Natural killer cell (primary cell): ENCODE data around the gene COL4A1. TPM values are rescaled to one million over a fixed set of nuclear protein-coding genes. Genes with fewer than 3 reads are reported as not detected.

Source experiments
- ATAC-seq, 3 donors: fragments of 150-1000 bp in 2 of 3; fragments of 200-7000 bp in 1 of 3; cut with Tn5 transposase; 1 replicate in 1 of 3; 2 replicates in 2 of 3; pipeline ENCODE4 v1.10.0; 2021; ENCODE audit warnings: mild to moderate bottlenecking in 2 of 3, moderate library complexity in 2 of 3
- DNase-seq, 2 donors: peaks; one replicate each; pipeline versions ENCODE4 v3.0.0 to v3.0.0-alpha.2; 2013 to 2021; ENCODE audit warnings: mixed read lengths in 1 of 2
- H3K27ac ChIP-seq: one replicate; pipeline ENCODE4 v1.5.1; 2013; ENCODE audit warnings: mild to moderate bottlenecking, low read length
- H3K27me3 ChIP-seq: one replicate; pipeline ENCODE4 v1.6.1; 2013; ENCODE audit warnings: low read length; ENCODE audit not compliant: control insufficient read depth, insufficient read depth
- H3K36me3 ChIP-seq: one replicate; pipeline ENCODE4 v1.6.1; 2013; ENCODE audit warnings: low read length; ENCODE audit not compliant: control insufficient read depth, insufficient read depth
- H3K4me1 ChIP-seq: one replicate; pipeline ENCODE4 v1.6.1; 2013; ENCODE audit warnings: low read length; ENCODE audit not compliant: control insufficient read depth, insufficient read depth
- H3K4me3 ChIP-seq: one replicate; pipeline ENCODE4 v1.5.1; 2013; ENCODE audit warnings: low read length
- H3K9me3 ChIP-seq: one replicate; pipeline ENCODE4 v1.6.1; 2013; ENCODE audit warnings: low read length; ENCODE audit not compliant: control insufficient read depth, insufficient read depth
- H3K27ac Mint-ChIP-seq, 2 donors: one replicate each; pipeline ENCODE4 v1.8.0; 2022; ENCODE audit warnings: mild to moderate bottlenecking in 2 of 2, mixed read lengths in 2 of 2, moderate library complexity in 1 of 2
- H3K27me3 Mint-ChIP-seq, 2 donors: one replicate each; pipeline ENCODE4 v1.8.0; 2022; ENCODE audit warnings: low read depth in 2 of 2, mixed read lengths in 2 of 2
- H3K36me3 Mint-ChIP-seq: one replicate; pipeline ENCODE4 v1.8.0; 2022; ENCODE audit warnings: mixed read lengths
- H3K4me1 Mint-ChIP-seq, 2 donors: one replicate each; pipeline ENCODE4 v1.8.0; 2022; ENCODE audit warnings: mixed read lengths in 2 of 2
- H3K4me3 Mint-ChIP-seq: one replicate; pipeline ENCODE4 v1.8.0; 2022; ENCODE audit warnings: mild to moderate bottlenecking, moderate library complexity, mixed read lengths
- H3K9me3 Mint-ChIP-seq, 2 donors: one replicate each; pipeline ENCODE4 v1.8.0; 2022; ENCODE audit warnings: mixed read lengths in 2 of 2
- WGBS: methylation state at CpG from one replicate; pipeline ENCODE4 v1.1.7; 2013; ENCODE audit warnings: missing lambda C conversion rate; ENCODE audit not compliant: insufficient coverage; 5-methylcytosine and 5-hydroxymethylcytosine counted together
- intact Hi-C: fragments of 100-400 bp; cut with micrococcal nuclease; formaldehyde crosslinking; loops from one replicate; pipeline ENCODE4 v1.14.2; 2022
- total RNA-seq, 4 donors: library from RNA; stranded (reverse); fragments of 120-200 nt in 1 of 4; gene quantifications; one replicate each; pipeline versions ENCODE4 v1.2.3 to v1.2.4, GENCODE V29; 2013 to 2022
- TF ChIP-seq, protein P1 (sequence below): fragments of 200-600 bp; IDR thresholded peaks from one replicate; pipeline ENCODE4 v1.8.0; 2022; ENCODE audit warnings: antibody characterized with exemption

The COL4A1 gene
- total RNA-seq, 3 donors from 2014 or later (not counting 1 experiment from before 2014, with no cell fraction given): not detected

DNA sequence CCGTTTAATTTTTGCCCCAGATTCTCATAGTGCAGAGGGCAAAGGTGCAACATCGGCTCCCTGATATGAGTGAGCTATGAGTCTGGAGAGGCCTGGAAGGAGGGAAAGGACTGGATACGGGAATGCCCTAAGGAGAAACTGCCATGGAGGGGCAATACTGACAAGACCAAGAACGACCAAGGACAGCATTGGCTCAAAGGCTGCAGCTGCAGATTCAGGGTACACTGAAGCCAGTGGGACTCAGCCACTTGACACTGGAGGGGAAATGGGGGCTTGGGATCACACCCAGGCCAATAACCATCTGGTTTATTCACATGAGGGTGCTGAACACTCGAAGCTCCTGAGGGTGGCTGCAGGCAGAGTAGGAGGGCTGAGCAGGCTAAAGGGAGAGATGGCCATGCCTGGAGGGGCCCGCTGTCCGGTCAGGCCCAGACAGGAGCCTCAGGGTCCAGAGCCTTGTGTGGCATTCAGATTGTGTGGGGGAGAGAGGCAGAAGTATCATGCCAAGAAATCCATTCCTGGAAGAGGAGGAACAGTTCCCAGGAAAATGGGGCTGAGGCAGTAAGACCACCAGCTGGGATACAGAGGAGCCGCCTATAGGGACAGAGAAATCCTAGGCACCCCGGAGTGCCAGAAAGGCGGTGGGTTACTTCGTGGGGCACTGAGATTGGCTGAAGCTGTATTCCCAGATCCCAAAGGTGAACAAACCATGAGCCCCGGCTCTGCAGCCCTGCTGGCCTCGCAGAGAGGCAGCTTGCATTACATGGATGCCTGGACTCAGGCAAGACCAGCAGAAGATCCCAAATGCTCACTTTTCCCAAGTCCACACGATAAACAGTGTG is 20.7 kb downstream of the COL4A1 start:
- Histone ChIP-seq H3K36me3 (no peaks in the 10 kb centered on the region), H3K4me3 (no peak overlapping the region), H3K4me1 (no peaks in the 10 kb centered on the region), H3K27me3 (no peaks in the 10 kb centered on the region), H3K27ac (no peak overlapping the region), H3K9me3 (no peaks in the 10 kb centered on the region)
- H3K36me3 Mint-ChIP-seq: no peaks in the 10 kb centered on the region
- TF ChIP-seq, protein P1, sequence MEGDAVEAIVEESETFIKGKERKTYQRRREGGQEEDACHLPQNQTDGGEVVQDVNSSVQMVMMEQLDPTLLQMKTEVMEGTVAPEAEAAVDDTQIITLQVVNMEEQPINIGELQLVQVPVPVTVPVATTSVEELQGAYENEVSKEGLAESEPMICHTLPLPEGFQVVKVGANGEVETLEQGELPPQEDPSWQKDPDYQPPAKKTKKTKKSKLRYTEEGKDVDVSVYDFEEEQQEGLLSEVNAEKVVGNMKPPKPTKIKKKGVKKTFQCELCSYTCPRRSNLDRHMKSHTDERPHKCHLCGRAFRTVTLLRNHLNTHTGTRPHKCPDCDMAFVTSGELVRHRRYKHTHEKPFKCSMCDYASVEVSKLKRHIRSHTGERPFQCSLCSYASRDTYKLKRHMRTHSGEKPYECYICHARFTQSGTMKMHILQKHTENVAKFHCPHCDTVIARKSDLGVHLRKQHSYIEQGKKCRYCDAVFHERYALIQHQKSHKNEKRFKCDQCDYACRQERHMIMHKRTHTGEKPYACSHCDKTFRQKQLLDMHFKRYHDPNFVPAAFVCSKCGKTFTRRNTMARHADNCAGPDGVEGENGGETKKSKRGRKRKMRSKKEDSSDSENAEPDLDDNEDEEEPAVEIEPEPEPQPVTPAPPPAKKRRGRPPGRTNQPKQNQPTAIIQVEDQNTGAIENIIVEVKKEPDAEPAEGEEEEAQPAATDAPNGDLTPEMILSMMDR: no peak
- WGBS: 86% methylated on average over 14 of the region's 14 CpGs
- H3K27ac Mint-ChIP-seq: no peak overlapping the region
- intact Hi-C loops: no loop called here
- H3K27me3 Mint-ChIP-seq: peaks cover 0 to 8% of the 10 kb centered on the region in 2 donors
- H3K4me3 Mint-ChIP-seq: no peak overlapping the region
- DNase-seq (no peak), ATAC-seq (no peak)
- H3K4me1 Mint-ChIP-seq: no peaks in the 10 kb centered on the region
- no peaks in the 10 kb centered on the region for H3K9me3 Mint-ChIP-seq

DNA sequence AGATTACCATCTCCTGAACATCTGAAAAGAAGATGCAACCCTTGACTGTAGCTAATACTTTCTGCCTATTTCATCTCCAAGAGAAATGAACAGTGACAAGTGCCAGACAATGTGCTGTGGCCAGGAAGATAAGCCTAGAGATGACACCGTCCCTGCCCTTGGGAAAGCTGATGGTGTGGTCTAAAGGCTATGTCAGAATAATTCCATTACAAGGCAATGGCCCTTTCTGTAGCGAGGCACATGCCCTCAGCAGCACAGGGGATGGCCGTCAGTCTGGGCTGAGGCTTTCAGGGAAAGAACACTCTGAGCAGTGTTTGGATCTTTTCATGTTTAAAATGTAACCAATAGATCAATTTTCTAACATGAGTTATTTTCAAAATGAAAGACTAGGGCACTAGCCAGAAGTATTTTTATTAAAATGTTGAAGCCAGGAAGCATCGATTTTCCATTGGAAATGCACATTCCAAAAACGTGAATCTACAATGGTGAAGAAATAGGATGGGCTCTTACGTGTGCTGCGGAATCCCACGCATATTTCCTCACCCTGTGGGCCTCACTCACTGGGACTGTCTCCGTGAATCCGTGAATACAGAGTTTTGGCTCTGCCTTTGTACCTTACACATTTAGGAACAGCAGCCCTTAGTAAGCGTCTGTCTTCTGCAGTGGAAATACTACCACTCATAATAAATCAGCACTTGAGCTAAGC is 22.0 kb downstream of the COL4A1 start:
- TF ChIP-seq, protein P1: no peak
- no peaks in the 10 kb centered on the region for H3K4me1 ChIP-seq
- Mint-ChIP-seq H3K4me3 (no peak overlapping the region), H3K27ac (no peak overlapping the region), H3K9me3 (no peaks in the 10 kb centered on the region), H3K27me3 (peaks cover 0 to 21% of the 10 kb centered on the region in 2 donors), H3K4me1 (no peaks in the 10 kb centered on the region), H3K36me3 (no peaks in the 10 kb centered on the region)
- H3K9me3 ChIP-seq: no peaks in the 10 kb centered on the region
- no peak overlapping the region for H3K27ac ChIP-seq
- DNase-seq (no peak), ATAC-seq (no peak)
- H3K27me3 ChIP-seq: no peaks in the 10 kb centered on the region
- H3K36me3 ChIP-seq: no peaks in the 10 kb centered on the region
- no peak overlapping the region for H3K4me3 ChIP-seq
- intact Hi-C loops: no loop called here
- 82% methylated on average over 10 of the region's 11 CpGs for WGBS

- H3K9me3 ChIP-seq: no peaks in the 10 kb centered on the region
- WGBS: 80% methylated on average over 6 of the region's 7 CpGs
- no peak overlapping the region for H3K4me3 ChIP-seq
- H3K4me1 Mint-ChIP-seq: no peaks in the 10 kb centered on the region
- peaks cover 3 to 27% of the 10 kb centered on the region in 2 donors for H3K27me3 Mint-ChIP-seq
- no peaks in the 10 kb centered on the region for H3K36me3 ChIP-seq
- DNase-seq (no peak), ATAC-seq (no peak)
- intact Hi-C loops: no loop called here
- H3K9me3 Mint-ChIP-seq: no peaks in the 10 kb centered on the region
- no peak overlapping the region for H3K4me3 Mint-ChIP-seq
- H3K4me1 ChIP-seq: no peaks in the 10 kb centered on the region
- no peak overlapping the region for H3K27ac Mint-ChIP-seq
- H3K27ac ChIP-seq: no peak overlapping the region
- TF ChIP-seq, protein P1: no peak
- no peaks in the 10 kb centered on the region for H3K27me3 ChIP-seq
- H3K36me3 Mint-ChIP-seq: no peaks in the 10 kb centered on the region
Observed at GRCh38 chr13:110283736-110284517, 23.0 kb downstream of the COL4A1 start.
